H9 (cell line): ENCODE results near the gene ACAD8. TPM values are rescaled to one million over a fixed set of nuclear protein-coding genes. Genes with fewer than 3 reads are reported as not detected.

Experiments used
- DNase-seq: peaks from one replicate; pipeline ENCODE4 v3.0.0-alpha.2; 2017
- H2AFZ ChIP-seq: one replicate; pipeline ENCODE4 v1.6.1; 2013; ENCODE audit warnings: mild to moderate bottlenecking, low read length, control low read depth, moderate library complexity
- H2AK5ac ChIP-seq: 2 replicates; pipeline ENCODE4 v1.6.1; 2013; ENCODE audit warnings: low read length, control low read depth, mixed read lengths; ENCODE audit not compliant: insufficient read length
- H2BK120ac ChIP-seq: one replicate; pipeline ENCODE4 v1.6.1; 2013; ENCODE audit warnings: low read depth, mild to moderate bottlenecking, low read length, control low read depth, inconsistent platforms; ENCODE audit not compliant: poor library complexity, severe bottlenecking
- H2BK12ac ChIP-seq: 2 replicates; pipeline ENCODE4 v1.6.1; 2013; ENCODE audit warnings: low read length, control low read depth, mixed read lengths, low read depth; ENCODE audit not compliant: insufficient read length
- H2BK15ac ChIP-seq: 2 replicates; pipeline ENCODE4 v1.6.1; 2013; ENCODE audit warnings: low read depth, low read length, control low read depth
- H2BK20ac ChIP-seq: one replicate; pipeline ENCODE4 v1.6.1; 2013; ENCODE audit warnings: low read depth, mild to moderate bottlenecking, low read length, control low read depth, inconsistent platforms; ENCODE audit not compliant: poor library complexity, severe bottlenecking
- H2BK5ac ChIP-seq: 2 replicates; pipeline ENCODE4 v1.6.1; 2013; ENCODE audit warnings: low read length, control low read depth, mixed read lengths; ENCODE audit not compliant: insufficient read length
- H3K14ac ChIP-seq: 2 replicates; pipeline ENCODE4 v1.6.1; 2013; ENCODE audit warnings: low read length, control low read depth; ENCODE audit not compliant: insufficient read depth
- H3K18ac ChIP-seq: 2 replicates; pipeline ENCODE4 v1.6.1; 2013; ENCODE audit warnings: low read depth, mild to moderate bottlenecking, mixed read lengths, low read length, control low read depth; ENCODE audit not compliant: insufficient read length
- H3K23ac ChIP-seq: 2 replicates; pipeline ENCODE4 v1.6.1; 2013; ENCODE audit warnings: low read length, control low read depth, mixed read lengths, low read depth; ENCODE audit not compliant: insufficient read length
- H3K23me2 ChIP-seq: 2 replicates; pipeline ENCODE4 v1.6.1; 2013; ENCODE audit warnings: low read depth, mild to moderate bottlenecking, mixed read lengths, low read length, control low read depth; ENCODE audit not compliant: insufficient read length, poor library complexity, severe bottlenecking
- H3K27ac ChIP-seq: 2 replicates; pipeline ENCODE4 v1.5.1; 2013; ENCODE audit warnings: low read length, control low read depth, mixed read lengths, low read depth; ENCODE audit not compliant: insufficient read length
- H3K27me3 ChIP-seq: 2 replicates; pipeline ENCODE4 v1.6.1; 2013; ENCODE audit warnings: low read length, control low read depth, inconsistent platforms; ENCODE audit not compliant: insufficient read depth
- H3K4ac ChIP-seq: 2 replicates; pipeline ENCODE4 v1.6.1; 2013; ENCODE audit warnings: low read depth, mild to moderate bottlenecking, control low read depth, inconsistent platforms, low read length, moderate library complexity
- H3K4me1 ChIP-seq: 2 replicates; pipeline ENCODE4 v1.6.1; 2013; ENCODE audit warnings: low read length, control low read depth, inconsistent platforms; ENCODE audit not compliant: insufficient read depth
- H3K4me2 ChIP-seq: 2 replicates; pipeline ENCODE4 v1.6.1; 2013; ENCODE audit warnings: low read length, control low read depth, mixed read lengths; ENCODE audit not compliant: insufficient read length, insufficient read depth
- H3K56ac ChIP-seq: 2 replicates; pipeline ENCODE4 v1.6.1; 2013; ENCODE audit warnings: low read depth, mild to moderate bottlenecking, mixed read lengths, low read length, control low read depth; ENCODE audit not compliant: insufficient read length
- H3K79me1 ChIP-seq: 2 replicates; pipeline ENCODE4 v1.6.1; 2013; ENCODE audit warnings: low read depth, mild to moderate bottlenecking, moderate library complexity, low read length, control low read depth, inconsistent platforms; ENCODE audit not compliant: insufficient read depth, poor library complexity, severe bottlenecking
- H3K79me2 ChIP-seq: 2 replicates; pipeline ENCODE4 v1.6.1; 2013; ENCODE audit warnings: low read length, control low read depth, inconsistent platforms; ENCODE audit not compliant: insufficient read depth
- H3K9ac ChIP-seq: 2 replicates; pipeline ENCODE4 v1.6.1; 2013; ENCODE audit warnings: low read length, control low read depth, mixed read lengths; ENCODE audit not compliant: insufficient read length; ENCODE audit errors: extremely low read depth
- H3K9me3 ChIP-seq: one replicate; pipeline ENCODE4 v1.6.1; 2013; ENCODE audit warnings: low read depth, low read length, inconsistent platforms; ENCODE audit not compliant: control insufficient read depth
- H3T11ph ChIP-seq: one replicate; pipeline ENCODE4 v1.6.1; 2013; ENCODE audit warnings: mild to moderate bottlenecking, low read length, control low read depth, inconsistent platforms
- H4K20me1 ChIP-seq: one replicate; pipeline ENCODE4 v1.6.1; 2013; ENCODE audit not compliant: control insufficient read depth, insufficient read length, insufficient read depth
- H4K5ac ChIP-seq: 2 replicates; pipeline ENCODE4 v1.6.1; 2013; ENCODE audit warnings: low read depth, mild to moderate bottlenecking, mixed read lengths, low read length, control low read depth; ENCODE audit not compliant: insufficient read length
- H4K8ac ChIP-seq: replicated peaks from 2 replicates; pipeline ENCODE4 v1.6.1; 2013; ENCODE audit warnings: low read length, control low read depth, mixed read lengths, low read depth; ENCODE audit not compliant: insufficient read length
- H4K91ac ChIP-seq: 2 replicates; pipeline ENCODE4 v1.6.1; 2013; ENCODE audit warnings: low read depth, mild to moderate bottlenecking, moderate library complexity, mixed read lengths, low read length, control low read depth; ENCODE audit not compliant: insufficient read length
- H3K27ac Mint-ChIP-seq, 3 experiments: 2 replicates in 2 of 3; 3 replicates in 1 of 3; pipeline ENCODE4 v1.8.0; 2020 to 2021; ENCODE audit warnings: mixed read lengths in 3 of 3, mild to moderate bottlenecking in 1 of 3, moderate library complexity in 1 of 3
- H3K27me3 Mint-ChIP-seq: 2 replicates; pipeline ENCODE4 v1.8.0; 2021; ENCODE audit warnings: low read depth, mild to moderate bottlenecking, moderate library complexity, mixed read lengths
- H3K36me3 Mint-ChIP-seq, 3 experiments: 2 replicates in 2 of 3; 3 replicates in 1 of 3; pipeline ENCODE4 v1.8.0; 2020 to 2021; ENCODE audit warnings: low read depth in 3 of 3, mixed read lengths in 3 of 3; ENCODE audit not compliant: insufficient read depth in 1 of 3
- H3K4me1 Mint-ChIP-seq, 2 experiments: 2 replicates each; pipeline ENCODE4 v1.8.0; 2020; ENCODE audit warnings: mixed read lengths in 2 of 2
- H3K4me3 Mint-ChIP-seq, 2 experiments: 2 replicates in 1 of 2; 3 replicates in 1 of 2; pipeline ENCODE4 v1.8.0; 2020 to 2021; ENCODE audit warnings: mild to moderate bottlenecking in 2 of 2, mixed read lengths in 2 of 2, moderate library complexity in 1 of 2
- H3K9me3 Mint-ChIP-seq, 2 experiments: 2 replicates in 1 of 2; 3 replicates in 1 of 2; pipeline ENCODE4 v1.8.0; 2020; ENCODE audit warnings: mild to moderate bottlenecking in 2 of 2, mixed read lengths in 2 of 2, moderate library complexity in 1 of 2
- CTCF ChIP-seq: fragments of 200-600 bp; sonication (generic); conservative IDR thresholded peaks from 3 replicates; pipeline ENCODE4 v1.8.0; 2021; ENCODE audit warnings: antibody characterized with exemption, mild to moderate bottlenecking
- WGBS: extraction: QIAGEN DNeasy Blood & Tissue Kit; methylation state at CpG from one replicate; pipeline ENCODE4 v1.1.7; 2013; ENCODE audit warnings: missing lambda C conversion rate, low lambda C conversion rate, mixed read lengths; ENCODE audit not compliant: insufficient read length; ENCODE audit errors: extremely low coverage; 5-methylcytosine and 5-hydroxymethylcytosine counted together
- total RNA-seq: library from RNA; stranded (reverse); gene quantifications from 2 replicates; pipeline ENCODE4 v1.2.1, GENCODE V29; 2021

ACAD8 gene
- total RNA-seq, 1 experiment from 2014 or later = 46.8 TPM

GRCh38 chr11:134248910-134249480 is 4.4 kb upstream of the ACAD8 start:
- Mint-ChIP-seq H3K27me3 (no peaks in the 10 kb centered on the region), H3K9me3 (no peaks in the 10 kb centered on the region)

More at GRCh38 chr11:134248910-134249480, 4.4 kb upstream of the ACAD8 start:
- H3K27me3 ChIP-seq = no peaks in the 10 kb centered on the region
- no peak overlapping the region for H4K91ac ChIP-seq
- H3K23ac ChIP-seq = no peak overlapping the region
- H3K23me2 ChIP-seq = peaks cover 1% of the 10 kb centered on the region
- H4K5ac ChIP-seq = no peak overlapping the region
- H2AFZ ChIP-seq = no peak overlapping the region
- no peak overlapping the region for H4K8ac ChIP-seq
- no peak overlapping the region for H3K14ac ChIP-seq
- no peak overlapping the region for H2BK5ac ChIP-seq
- no peak overlapping the region for H2AK5ac ChIP-seq
- H3K9me3 ChIP-seq = no peaks in the 10 kb centered on the region
- no peak for TF ChIP-seq CTCF
- H3T11ph ChIP-seq = no peak overlapping the region
- Mint-ChIP-seq H3K4me3 (no peak overlapping the region), H3K4me1 (peaks cover 13 to 17% of the 10 kb centered on the region in 2 experiments), H3K36me3 (peaks cover 25 to 59% (median 38%) of the 10 kb centered on the region in 3 experiments), H3K27ac (peak overlapping the region in 1 of 3 experiments; percentile 61; a peak in 1 of 7 replicates)
- 0 out of 2 replicates have a peak, but pooled peaks cover 2% of the 10 kb centered on the region for H3K4me1 ChIP-seq
- no peak overlapping the region for H2BK12ac ChIP-seq
- no peak overlapping the region for H2BK15ac ChIP-seq
- no peaks in the 10 kb centered on the region for H4K20me1 ChIP-seq
- H3K18ac ChIP-seq = no peak overlapping the region
- no peak overlapping the region for H3K4ac ChIP-seq
- H3K4me2 ChIP-seq = no peak overlapping the region
- H3K56ac ChIP-seq = no peak overlapping the region
- H3K9ac ChIP-seq = no peak overlapping the region
- H2BK120ac ChIP-seq = no peak overlapping the region
- no peak overlapping the region for H3K27ac ChIP-seq
- no peaks in the 10 kb centered on the region for H3K79me2 ChIP-seq
- DNase-seq = no peak
- H3K79me1 ChIP-seq = no peaks in the 10 kb centered on the region
- no CpG with 5 or more reads among the region's 7 CpGs for WGBS
- H2BK20ac ChIP-seq = no peak overlapping the region
